T-cell (primary cell): ENCODE measurements around the gene SEC63. TPM values are rescaled to one million over a fixed set of nuclear protein-coding genes. Genes with fewer than 3 reads are reported as not detected.
"Not testable (repeated sequence)": the region's sequence is repeated elsewhere in the genome, so short reads cannot be mapped to it uniquely, and the experiment has no call there.

Experiments
- ATAC-seq, 4 experiments: fragments of 200-7000 bp in 3 of 4; fragments of 150-1000 bp in 1 of 4; cut with Tn5 transposase; replicated peaks in 1 of 4; 1 replicate in 3 of 4; 2 replicates in 1 of 4; pipeline ENCODE4 v1.10.0; 2021; ENCODE audit warnings: moderate library complexity in 3 of 4, mild to moderate bottlenecking in 2 of 4, moderate number of reproducible peaks in 1 of 4
- CTCF ChIA-PET, 2 donors: fragments of 300-600 bp; sonication (Branson Sonifier 250); formaldehyde crosslinking; loops; one replicate each; lab custom pipeline; 2022; ENCODE audit warnings: antibody characterized with exemption in 2 of 2; lab: Charles Lee
- POLR2A ChIA-PET, 2 donors: fragments of 300-600 bp; sonication (Branson Sonifier 250); formaldehyde crosslinking; loops; one replicate each; lab custom pipeline; 2022; ENCODE audit warnings: antibody characterized with exemption in 2 of 2; lab: Charles Lee
- DNase-seq, 35 experiments: peaks; one replicate each; pipeline versions ENCODE4 v3.0.0 to v3.0.0-alpha.2; 2013 to 2023
- H3K27ac ChIP-seq: one replicate; pipeline ENCODE4 v1.5.1; 2013; ENCODE audit warnings: low read length
- H3K27me3 ChIP-seq, 2 experiments: replicated peaks in 1 of 2; 1 replicate in 1 of 2; 2 replicates in 1 of 2; pipeline versions ENCODE4 v1.6.1 to v1.7.0; 2013; ENCODE audit warnings: low read length in 1 of 2, mixed read lengths in 1 of 2; ENCODE audit not compliant: control insufficient read depth in 2 of 2, insufficient read depth in 2 of 2; ENCODE audit errors: extremely low read depth in 1 of 2
- H3K36me3 ChIP-seq, 2 donors: 1 replicate in 1 of 2; 2 replicates in 1 of 2; pipeline versions ENCODE4 v1.6.1 to v1.7.0; 2013; ENCODE audit warnings: low read length in 1 of 2; ENCODE audit not compliant: control insufficient read depth in 2 of 2, insufficient read depth in 1 of 2; ENCODE audit errors: extremely low read depth in 1 of 2
- H3K4me1 ChIP-seq, 2 experiments: 1 replicate in 1 of 2; 2 replicates in 1 of 2; pipeline versions ENCODE4 v1.6.1 to v1.7.0; 2013; ENCODE audit warnings: low read length in 2 of 2, mixed read lengths in 1 of 2; ENCODE audit not compliant: insufficient read depth in 2 of 2, control insufficient read depth in 1 of 2; ENCODE audit errors: extremely low read depth in 1 of 2
- H3K4me3 ChIP-seq, 2 donors: 1 replicate in 1 of 2; 2 replicates in 1 of 2; pipeline versions ENCODE4 v1.5.1 to v1.7.0; 2013; ENCODE audit warnings: mild to moderate bottlenecking in 2 of 2, low read length in 1 of 2, moderate library complexity in 1 of 2; ENCODE audit not compliant: control insufficient read depth in 1 of 2; ENCODE audit errors: extremely low read depth in 1 of 2
- H3K9me3 ChIP-seq: 2 replicates; pipeline ENCODE4 v1.7.0; 2013
- H3K27ac Mint-ChIP-seq, 2 donors: one replicate each; pipeline ENCODE4 v1.8.0; 2020 to 2021; ENCODE audit warnings: mild to moderate bottlenecking in 2 of 2, mixed read lengths in 2 of 2
- H3K27me3 Mint-ChIP-seq, 2 donors: one replicate each; pipeline ENCODE4 v1.8.0; 2021 to 2022; ENCODE audit warnings: mixed read lengths in 2 of 2
- H3K36me3 Mint-ChIP-seq: one replicate; pipeline ENCODE4 v1.8.0; 2021; ENCODE audit warnings: mixed read lengths
- H3K4me1 Mint-ChIP-seq, 3 donors: one replicate each; pipeline ENCODE4 v1.8.0; 2020 to 2022; ENCODE audit warnings: mixed read lengths in 3 of 3, mild to moderate bottlenecking in 1 of 3
- H3K4me3 Mint-ChIP-seq, 3 donors: one replicate each; pipeline ENCODE4 v1.8.0; 2020 to 2022; ENCODE audit warnings: mild to moderate bottlenecking in 3 of 3, mixed read lengths in 3 of 3, moderate library complexity in 3 of 3
- H3K9me3 Mint-ChIP-seq, 3 donors: one replicate each; pipeline ENCODE4 v1.8.0; 2020 to 2022; ENCODE audit warnings: mixed read lengths in 3 of 3
- WGBS: methylation state at CpG from one replicate; pipeline ENCODE4 v1.1.5; 2013; ENCODE audit warnings: missing lambda C conversion rate; ENCODE audit not compliant: insufficient coverage; 5-methylcytosine and 5-hydroxymethylcytosine counted together
- total RNA-seq, 35 experiments: library from RNA in 6 of 35; stranded (reverse) in 6 of 35; fragments of 120-200 nt in 1 of 35; gene quantifications; one replicate each; pipeline versions ENCODE4 v1.2.1 to v1.2.4 and lab custom pipeline; 2013 to 2026

Gene SEC63
- total RNA-seq, 5 donors from 2014 or later (not counting 1 experiment from before 2014, with no cell fraction given): 56.2 to 85.5 (median 68.7) TPM

- no peak overlapping the region for H3K27ac Mint-ChIP-seq
- no peaks in the 10 kb centered on the region for H3K36me3 Mint-ChIP-seq
- H3K36me3 ChIP-seq: no peaks in the 10 kb centered on the region
Measured at GRCh38 chr6:107999341-107999740, 41.3 kb upstream of the SEC63 start.

GRCh38 chr6:107991772-107992550 lies 34.0 kb upstream of the SEC63 start:
- H3K36me3 ChIP-seq: no peaks in the 10 kb centered on the region
- no peak overlapping the region for H3K27ac ChIP-seq
- Mint-ChIP-seq H3K4me3 (no peak overlapping the region), H3K27me3 (no peaks in the 10 kb centered on the region), H3K4me1 (peaks cover 0 to 9% (median 3%) of the 10 kb centered on the region in 3 donors), H3K36me3 (no peaks in the 10 kb centered on the region), H3K27ac (no peak overlapping the region), H3K9me3 (no peaks in the 10 kb centered on the region)
- no peaks in the 10 kb centered on the region for H3K4me1 ChIP-seq
- no peaks in the 10 kb centered on the region for H3K9me3 ChIP-seq
- CTCF ChIA-PET: interaction anchor here (0.5 to 0.7 kb wide), 2 partner anchors 19 to 222 kb away, joined by 4 to 6 read pairs; no protein-coding TSS in a partner anchor
- WGBS: no CpG with 5 or more reads among the region's 9 CpGs
- no peak for ATAC-seq
- H3K4me3 ChIP-seq: no peak overlapping the region
- DNase-seq: no peak
- POLR2A ChIA-PET: no interaction called here
- peaks cover 0 to 3% of the 10 kb centered on the region in 2 experiments for H3K27me3 ChIP-seq

More at GRCh38 chr6:107999341-107999740, 41.3 kb upstream of the SEC63 start:
- Histone ChIP-seq H3K27ac (no peak overlapping the region), H3K4me1 (no peaks in the 10 kb centered on the region), H3K9me3 (no peaks in the 10 kb centered on the region), H3K27me3 (peaks cover 0 to 3% of the 10 kb centered on the region in 2 experiments), H3K4me3 (no peak overlapping the region)
- H3K27me3 Mint-ChIP-seq: no peaks in the 10 kb centered on the region
- no peak overlapping the region for H3K4me3 Mint-ChIP-seq
- DNase-seq (no peak), ATAC-seq (no peak)
- ChIA-PET CTCF (no interaction called here), POLR2A (no interaction called here)
- no peaks in the 10 kb centered on the region for H3K9me3 Mint-ChIP-seq
- no peaks in the 10 kb centered on the region for H3K4me1 Mint-ChIP-seq

GRCh38 chr6:107991061-107991460 lies 33.1 kb upstream of the SEC63 start:
- H3K4me3 ChIP-seq: no peak overlapping the region
- H3K27me3 Mint-ChIP-seq: no peaks in the 10 kb centered on the region

GRCh38 chr6:107990587-107990986 lies 32.6 kb upstream of the SEC63 start:
- H3K4me1 ChIP-seq, H3K9me3 ChIP-seq, H3K27ac Mint-ChIP-seq, H3K4me1 Mint-ChIP-seq, H3K4me3 Mint-ChIP-seq, H3K9me3 Mint-ChIP-seq, H3K36me3 Mint-ChIP-seq, H3K4me3 ChIP-seq, POLR2A ChIA-PET, H3K27ac ChIP-seq, H3K27me3 Mint-ChIP-seq, H3K27me3 ChIP-seq, ATAC-seq, DNase-seq, H3K36me3 ChIP-seq: not testable (repeated sequence)
- CTCF ChIA-PET: interaction anchor here in 1 of 2 donors (0.9 kb wide), 1 partner anchor 9 kb away, joined by 3 read pairs; no protein-coding TSS in a partner anchor
- 78% methylated on average over 6 of the region's 8 CpGs for WGBS

More at GRCh38 chr6:107991061-107991460, 33.1 kb upstream of the SEC63 start:
- ChIA-PET POLR2A (no interaction called here), CTCF (no interaction called here)
- DNase-seq (no peak), ATAC-seq (no peak)
- H3K27ac ChIP-seq: no peak overlapping the region
- H3K4me1 Mint-ChIP-seq: peaks cover 0 to 9% (median 3%) of the 10 kb centered on the region in 3 donors
- no peaks in the 10 kb centered on the region for H3K27me3 ChIP-seq
- H3K36me3 ChIP-seq: no peaks in the 10 kb centered on the region
- WGBS: 46% methylated on average over 2 of the region's 4 CpGs
- no peak overlapping the region for H3K4me3 Mint-ChIP-seq
- H3K27ac Mint-ChIP-seq: no peak overlapping the region
- no peaks in the 10 kb centered on the region for H3K9me3 Mint-ChIP-seq
- no peaks in the 10 kb centered on the region for H3K9me3 ChIP-seq
- H3K4me1 ChIP-seq: no peaks in the 10 kb centered on the region
- H3K36me3 Mint-ChIP-seq: no peaks in the 10 kb centered on the region

GRCh38 chr6:107989166-107990094 lies 31.4 kb upstream of the SEC63 start:
- Mint-ChIP-seq H3K27ac (no peak overlapping the region), H3K36me3 (no peaks in the 10 kb centered on the region), H3K4me1 (peaks cover 0 to 9% (median 3%) of the 10 kb centered on the region in 3 donors), H3K9me3 (no peaks in the 10 kb centered on the region), H3K27me3 (no peaks in the 10 kb centered on the region), H3K4me3 (no peak overlapping the region)
- DNase-seq: no peak
- H3K27me3 ChIP-seq: peaks cover 0 to 2% of the 10 kb centered on the region in 2 experiments
- H3K4me3 ChIP-seq: no peak overlapping the region
- no peaks in the 10 kb centered on the region for H3K4me1 ChIP-seq
- no peak for ATAC-seq
- no peak overlapping the region for H3K27ac ChIP-seq
- no peaks in the 10 kb centered on the region for H3K9me3 ChIP-seq
- CTCF ChIA-PET: interaction anchor here in 1 of 2 donors (0.9 kb wide), 1 partner anchor 8 kb away, joined by 3 read pairs; no protein-coding TSS in a partner anchor
- POLR2A ChIA-PET: no interaction called here
- H3K36me3 ChIP-seq: no peaks in the 10 kb centered on the region
- WGBS: 50% methylated on average over 2 of the region's 6 CpGs

- Mint-ChIP-seq H3K4me3 (no peak overlapping the region), H3K27ac (no peak overlapping the region), H3K27me3 (no peaks in the 10 kb centered on the region), H3K36me3 (no peaks in the 10 kb centered on the region), H3K4me1 (peaks cover 0 to 9% (median 3%) of the 10 kb centered on the region in 3 donors), H3K9me3 (no peaks in the 10 kb centered on the region)
- WGBS: 90% methylated on average over 3 of the region's 3 CpGs
- Histone ChIP-seq H3K4me1 (no peaks in the 10 kb centered on the region), H3K27me3 (peaks cover 0 to 2% of the 10 kb centered on the region in 2 experiments), H3K36me3 (no peaks in the 10 kb centered on the region), H3K4me3 (no peak overlapping the region), H3K27ac (no peak overlapping the region), H3K9me3 (no peaks in the 10 kb centered on the region)
- ChIA-PET CTCF (no interaction called here), POLR2A (no interaction called here)
- no peak for ATAC-seq
- no peak for DNase-seq
Measured at GRCh38 chr6:107988570-107988969, 30.6 kb upstream of the SEC63 start.
